Brain microvascular endothelial cell (primary cell): ENCODE measurements around the gene ZDHHC1.

Source experiments
- DNase-seq: peaks from one replicate; pipeline ENCODE4 v3.0.0-alpha.2; 2020
- H3K27ac ChIP-seq: fragments of 250-450 bp; sonication (Bioruptor Pico); 2 replicates; pipeline ENCODE4 v1.5.1; 2020; ENCODE audit warnings: mild to moderate bottlenecking, moderate library complexity
- H3K27me3 ChIP-seq: fragments of 250-450 bp; sonication (Bioruptor Pico); replicated peaks from 2 replicates; pipeline ENCODE4 v1.5.1; 2020; ENCODE audit warnings: mild to moderate bottlenecking
- H3K36me3 ChIP-seq: fragments of 250-450 bp; sonication (Bioruptor Pico); replicated peaks from 2 replicates; pipeline ENCODE4 v1.5.1; 2020; ENCODE audit warnings: mild to moderate bottlenecking
- H3K4me3 ChIP-seq: 2 replicates; pipeline ENCODE4 v1.5.1; 2011; ENCODE audit warnings: low read depth, mild to moderate bottlenecking, control low read depth, low read length, moderate library complexity
- in situ Hi-C: cut with HindIII; loops from 2 replicates; pipeline ENCODE4 v1.10.0; 2017; ENCODE audit warnings: low sequenced_read_pairs, low pct_ligation_motif_present
- TF ChIP-seq, protein P1 (sequence below): IDR thresholded peaks from 2 replicates; pipeline ENCODE4 v1.5.1; 2011; ENCODE audit warnings: low read depth, mild to moderate bottlenecking, moderate library complexity, low read length, control low read depth, inconsistent platforms; ENCODE audit errors: missing control alignments

The ZDHHC1 gene

DNA sequence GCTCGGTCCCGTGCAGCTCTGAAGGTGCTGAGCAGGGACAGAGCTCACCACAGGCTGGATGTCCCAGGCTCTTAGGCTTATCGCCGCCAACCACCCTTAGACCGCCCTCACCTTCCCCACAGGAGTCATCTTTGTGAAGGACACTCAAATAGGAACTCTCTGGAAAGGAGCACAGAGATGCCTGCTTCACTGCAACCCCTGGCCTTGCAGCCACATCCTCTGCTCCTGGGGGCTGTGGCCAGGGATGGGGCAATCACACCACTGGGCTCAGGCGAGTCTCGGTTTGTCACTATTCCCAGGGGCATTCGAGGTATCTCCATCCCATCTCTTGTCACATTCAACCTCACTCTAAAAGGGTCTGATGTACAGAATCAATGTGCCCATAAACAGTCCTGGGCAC lies 10.9 kb downstream of the ZDHHC1 start:
- Histone ChIP-seq H3K27me3 (no peaks in the 10 kb centered on the region), H3K4me3 (no peak overlapping the region), H3K27ac (no peak overlapping the region), H3K36me3 (no peaks in the 10 kb centered on the region)
- no peak for DNase-seq
- in situ Hi-C loops, result no loop called here
- TF ChIP-seq, protein P1, sequence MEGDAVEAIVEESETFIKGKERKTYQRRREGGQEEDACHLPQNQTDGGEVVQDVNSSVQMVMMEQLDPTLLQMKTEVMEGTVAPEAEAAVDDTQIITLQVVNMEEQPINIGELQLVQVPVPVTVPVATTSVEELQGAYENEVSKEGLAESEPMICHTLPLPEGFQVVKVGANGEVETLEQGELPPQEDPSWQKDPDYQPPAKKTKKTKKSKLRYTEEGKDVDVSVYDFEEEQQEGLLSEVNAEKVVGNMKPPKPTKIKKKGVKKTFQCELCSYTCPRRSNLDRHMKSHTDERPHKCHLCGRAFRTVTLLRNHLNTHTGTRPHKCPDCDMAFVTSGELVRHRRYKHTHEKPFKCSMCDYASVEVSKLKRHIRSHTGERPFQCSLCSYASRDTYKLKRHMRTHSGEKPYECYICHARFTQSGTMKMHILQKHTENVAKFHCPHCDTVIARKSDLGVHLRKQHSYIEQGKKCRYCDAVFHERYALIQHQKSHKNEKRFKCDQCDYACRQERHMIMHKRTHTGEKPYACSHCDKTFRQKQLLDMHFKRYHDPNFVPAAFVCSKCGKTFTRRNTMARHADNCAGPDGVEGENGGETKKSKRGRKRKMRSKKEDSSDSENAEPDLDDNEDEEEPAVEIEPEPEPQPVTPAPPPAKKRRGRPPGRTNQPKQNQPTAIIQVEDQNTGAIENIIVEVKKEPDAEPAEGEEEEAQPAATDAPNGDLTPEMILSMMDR, result no peak

DNA sequence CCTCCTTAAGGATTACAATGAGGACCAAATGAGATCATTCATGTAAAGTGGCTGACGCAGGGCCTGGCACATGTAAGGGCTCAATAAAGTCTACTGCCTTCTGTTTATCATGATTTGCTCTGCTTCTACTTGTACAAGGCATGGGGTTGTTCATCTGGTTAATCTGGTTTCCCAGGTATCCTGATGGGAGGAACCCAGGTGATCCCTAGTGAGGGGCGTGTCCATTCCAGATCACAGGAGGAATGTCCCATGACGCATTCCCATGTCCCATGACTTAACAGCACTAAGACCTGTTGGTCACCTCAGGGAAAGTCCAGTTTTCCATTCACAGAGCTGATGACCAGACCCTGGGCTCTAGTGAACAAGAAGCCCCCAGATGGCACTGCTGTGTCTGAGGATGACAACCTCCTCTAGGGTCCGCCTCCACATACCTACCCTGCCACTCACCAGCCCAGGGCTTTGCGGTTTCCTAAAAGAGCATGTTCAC lies 11.5 kb downstream of the ZDHHC1 start:
- H3K27ac ChIP-seq, result no peak overlapping the region

DNA sequence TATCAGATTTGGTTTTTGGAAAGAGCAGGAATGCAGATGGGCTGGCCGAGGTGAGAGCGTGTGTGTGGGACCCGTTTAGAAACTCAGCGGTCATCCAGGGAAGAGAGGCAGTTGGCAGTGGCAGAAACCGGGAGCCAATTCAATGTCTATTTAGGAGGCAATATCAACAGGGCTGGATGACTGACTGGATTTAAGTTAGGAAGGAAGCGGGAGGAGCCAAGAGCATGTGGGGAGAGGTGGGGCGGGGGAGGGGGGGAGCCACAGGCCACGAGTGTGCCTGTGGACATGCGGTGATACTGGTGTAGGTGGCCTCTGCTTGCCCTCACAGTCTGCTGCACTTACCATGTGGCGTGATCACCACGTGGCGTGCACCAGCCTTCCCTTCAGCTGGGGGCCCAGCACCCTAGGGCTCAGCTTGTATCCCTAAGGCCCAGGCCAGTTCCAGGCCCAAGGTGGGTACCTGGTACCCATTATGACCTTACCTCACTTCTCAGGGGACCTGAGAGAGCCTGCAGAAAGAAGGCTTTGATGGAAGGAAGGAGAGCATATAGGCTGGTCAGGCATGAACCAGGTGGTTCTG lies 12.2 kb downstream of the ZDHHC1 start:
- in situ Hi-C loops, result no loop called here
- H3K27ac ChIP-seq, result no peak overlapping the region
- no peak overlapping the region for H3K4me3 ChIP-seq
- H3K36me3 ChIP-seq, result no peaks in the 10 kb centered on the region
- DNase-seq, result no peak
- TF ChIP-seq, protein P1, result no peak
- no peaks in the 10 kb centered on the region for H3K27me3 ChIP-seq

More for the DNA sequence above, 11.5 kb downstream of the ZDHHC1 start:
- no peaks in the 10 kb centered on the region for H3K27me3 ChIP-seq
- H3K4me3 ChIP-seq, result no peak overlapping the region
- TF ChIP-seq, protein P1, result no peak
- H3K36me3 ChIP-seq, result no peaks in the 10 kb centered on the region
- DNase-seq, result no peak
- in situ Hi-C loops, result no loop called here

DNA sequence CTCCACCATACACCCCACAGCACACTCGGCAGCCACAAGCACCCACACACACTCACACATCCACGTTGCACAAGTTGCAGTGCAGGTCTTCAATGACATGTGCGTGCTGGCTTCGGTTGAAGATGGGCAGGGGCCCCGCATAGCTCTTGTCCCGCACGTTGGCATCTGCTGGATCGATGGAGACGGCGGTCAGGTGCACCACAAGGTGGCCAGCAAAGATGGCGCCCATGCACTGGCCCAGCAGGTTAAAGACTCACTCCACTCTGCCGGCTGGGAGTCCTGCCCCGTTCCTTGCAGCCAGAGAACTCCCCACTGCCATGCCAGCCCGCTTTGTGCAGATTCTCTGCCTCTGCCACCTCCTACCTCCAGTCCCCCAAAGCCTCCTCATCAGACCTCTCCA lies 15.4 kb downstream of the ZDHHC1 start:
- H3K27me3 ChIP-seq, result no peaks in the 10 kb centered on the region
- H3K27ac ChIP-seq, result no peak overlapping the region
- TF ChIP-seq, protein P1, result no peak
- H3K4me3 ChIP-seq, result no peak overlapping the region
- DNase-seq, result no peak
- H3K36me3 ChIP-seq, result no peaks in the 10 kb centered on the region
- in situ Hi-C loops, result no loop called here

DNA sequence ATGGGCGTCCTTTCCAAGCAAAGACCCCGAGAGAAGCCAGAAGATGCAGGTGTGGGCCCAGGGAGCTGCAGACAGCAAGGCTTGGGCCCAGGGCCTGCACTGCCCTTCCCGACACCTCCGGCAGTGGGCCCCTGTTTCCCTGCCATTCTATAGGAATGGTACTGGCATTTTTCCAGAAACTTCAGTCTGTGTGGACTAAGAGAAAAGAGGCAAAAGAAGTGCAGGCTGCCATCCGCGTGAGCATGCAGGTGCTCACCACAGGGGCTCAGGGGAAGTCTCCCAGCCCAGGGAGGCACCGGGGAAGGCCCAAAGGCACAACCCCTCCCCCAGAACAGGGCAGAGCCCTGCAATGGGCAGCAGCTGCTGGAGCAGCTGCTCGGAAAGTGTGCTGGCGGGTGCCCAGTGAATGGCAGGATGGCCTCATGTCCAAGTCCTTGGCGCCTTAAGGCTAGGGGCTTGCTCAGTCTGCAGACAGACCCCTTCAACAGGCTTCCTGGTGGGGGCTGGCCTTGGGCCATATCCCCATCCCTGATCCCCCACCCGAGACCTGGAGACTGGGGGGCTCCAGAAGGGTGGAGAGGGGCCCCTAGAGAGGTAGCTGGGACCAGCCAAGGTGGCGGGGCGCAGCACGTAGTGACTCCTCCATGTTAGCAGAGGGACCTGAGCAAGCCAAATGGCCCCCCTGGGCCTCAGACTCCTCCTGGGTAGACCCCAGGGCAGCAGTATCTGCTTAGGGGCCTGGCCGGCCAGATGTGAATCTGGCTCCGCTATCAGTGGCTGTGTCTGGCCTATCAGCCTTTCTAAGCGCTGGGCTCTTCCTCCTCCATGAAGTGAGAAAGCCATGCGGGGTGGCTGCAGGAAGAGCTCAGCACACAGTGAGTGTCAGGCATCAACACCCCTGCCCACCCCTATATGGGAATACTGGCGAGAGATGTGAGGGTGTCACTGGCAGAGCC lies 16.2 kb downstream of the ZDHHC1 start:
- Histone ChIP-seq H3K27ac (no peak overlapping the region), H3K36me3 (no peaks in the 10 kb centered on the region), H3K27me3 (no peaks in the 10 kb centered on the region), H3K4me3 (no peak overlapping the region)
- in situ Hi-C loops, result no loop called here
- TF ChIP-seq, protein P1, result no peak
- no peak for DNase-seq
